Astrocyte of the spinal cord (primary cell): ENCODE data around the gene PSMD10.

Experiments
- DNase-seq: peaks from one replicate; pipeline ENCODE4 v3.0.0; 2011; ENCODE audit warnings: low read depth, low spot score
- H3K4me3 ChIP-seq: 2 replicates; pipeline ENCODE4 v1.5.1; 2011; ENCODE audit warnings: low read depth, mild to moderate bottlenecking, low read length, moderate library complexity
- in situ Hi-C: cut with HindIII; loops from 2 replicates; pipeline ENCODE4 v1.10.0; 2017; ENCODE audit warnings: low sequenced_read_pairs
- TF ChIP-seq, protein P1 (sequence below): IDR thresholded peaks from 2 replicates; pipeline ENCODE4 v1.5.1; 2012; ENCODE audit warnings: low read depth, mild to moderate bottlenecking, low read length, inconsistent platforms

The PSMD10 gene

DNA sequence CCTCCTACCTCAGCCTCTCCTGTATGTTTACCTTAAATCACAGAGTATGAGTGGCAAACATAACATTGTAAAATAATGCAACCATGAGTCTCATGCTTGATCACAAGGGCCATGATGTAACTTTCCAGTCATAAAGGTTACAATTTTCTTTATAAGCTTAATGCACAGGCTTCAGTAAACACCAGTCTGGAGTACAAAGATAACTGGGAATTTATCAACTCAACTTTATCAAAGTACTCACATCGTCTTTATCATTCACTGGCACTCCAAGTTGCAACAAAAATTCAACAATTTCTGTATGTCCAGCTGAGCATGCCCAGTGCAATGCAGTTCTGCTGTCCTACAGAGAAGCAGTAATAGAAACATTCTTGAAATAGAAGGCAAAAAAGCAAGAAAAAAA, 2.8 kb downstream of the PSMD10 start:
- no peak overlapping the region for H3K4me3 ChIP-seq
- TF ChIP-seq, protein P1, sequence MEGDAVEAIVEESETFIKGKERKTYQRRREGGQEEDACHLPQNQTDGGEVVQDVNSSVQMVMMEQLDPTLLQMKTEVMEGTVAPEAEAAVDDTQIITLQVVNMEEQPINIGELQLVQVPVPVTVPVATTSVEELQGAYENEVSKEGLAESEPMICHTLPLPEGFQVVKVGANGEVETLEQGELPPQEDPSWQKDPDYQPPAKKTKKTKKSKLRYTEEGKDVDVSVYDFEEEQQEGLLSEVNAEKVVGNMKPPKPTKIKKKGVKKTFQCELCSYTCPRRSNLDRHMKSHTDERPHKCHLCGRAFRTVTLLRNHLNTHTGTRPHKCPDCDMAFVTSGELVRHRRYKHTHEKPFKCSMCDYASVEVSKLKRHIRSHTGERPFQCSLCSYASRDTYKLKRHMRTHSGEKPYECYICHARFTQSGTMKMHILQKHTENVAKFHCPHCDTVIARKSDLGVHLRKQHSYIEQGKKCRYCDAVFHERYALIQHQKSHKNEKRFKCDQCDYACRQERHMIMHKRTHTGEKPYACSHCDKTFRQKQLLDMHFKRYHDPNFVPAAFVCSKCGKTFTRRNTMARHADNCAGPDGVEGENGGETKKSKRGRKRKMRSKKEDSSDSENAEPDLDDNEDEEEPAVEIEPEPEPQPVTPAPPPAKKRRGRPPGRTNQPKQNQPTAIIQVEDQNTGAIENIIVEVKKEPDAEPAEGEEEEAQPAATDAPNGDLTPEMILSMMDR, result no peak
- DNase-seq, result no peak
- in situ Hi-C loops, result no loop called here

DNA sequence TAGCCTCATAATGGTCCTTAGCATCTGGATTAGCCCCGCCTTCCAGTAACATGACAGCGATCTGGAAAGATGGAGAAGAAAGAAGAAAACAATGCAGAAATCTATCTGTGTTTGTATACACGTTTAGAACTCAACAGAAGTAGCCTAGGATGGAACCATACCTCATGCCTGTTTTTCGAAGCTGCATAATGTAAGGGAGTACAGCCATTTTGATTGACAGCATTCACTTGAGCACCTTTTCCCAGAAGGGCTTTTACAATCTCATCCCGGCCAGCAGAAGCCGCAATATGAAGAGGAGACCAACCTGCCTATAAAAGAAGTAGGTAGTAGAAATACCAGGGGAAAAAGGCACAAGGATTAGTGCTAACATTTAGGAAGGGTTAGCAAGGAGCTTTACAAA, 3.5 kb downstream of the PSMD10 start:
- TF ChIP-seq, protein P1, result no peak
- in situ Hi-C loops, result no loop called here
- H3K4me3 ChIP-seq, result no peak overlapping the region
- no peak for DNase-seq

DNA sequence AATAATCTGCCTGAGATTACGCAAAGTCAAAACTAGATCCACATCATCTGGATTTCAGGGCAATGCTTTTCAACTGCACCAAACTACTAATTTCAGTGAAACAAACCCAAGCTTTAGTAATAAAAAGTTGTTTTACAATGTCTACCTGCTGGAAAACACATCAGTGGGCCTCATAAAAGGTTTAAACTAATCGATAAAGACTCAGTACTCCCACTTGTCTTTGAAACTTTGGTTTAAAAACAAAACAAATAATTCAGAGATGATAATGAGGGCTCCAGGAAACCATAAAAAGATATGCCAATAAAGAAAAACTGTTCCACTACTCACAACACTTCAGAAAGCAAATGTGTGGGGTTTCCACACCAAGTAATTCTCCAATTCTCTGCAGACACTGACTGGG, 10.2 kb downstream of the PSMD10 start:
- no peak overlapping the region for H3K4me3 ChIP-seq
- DNase-seq, result no peak
- TF ChIP-seq, protein P1, result no peak
- in situ Hi-C loops, result no loop called here

DNA sequence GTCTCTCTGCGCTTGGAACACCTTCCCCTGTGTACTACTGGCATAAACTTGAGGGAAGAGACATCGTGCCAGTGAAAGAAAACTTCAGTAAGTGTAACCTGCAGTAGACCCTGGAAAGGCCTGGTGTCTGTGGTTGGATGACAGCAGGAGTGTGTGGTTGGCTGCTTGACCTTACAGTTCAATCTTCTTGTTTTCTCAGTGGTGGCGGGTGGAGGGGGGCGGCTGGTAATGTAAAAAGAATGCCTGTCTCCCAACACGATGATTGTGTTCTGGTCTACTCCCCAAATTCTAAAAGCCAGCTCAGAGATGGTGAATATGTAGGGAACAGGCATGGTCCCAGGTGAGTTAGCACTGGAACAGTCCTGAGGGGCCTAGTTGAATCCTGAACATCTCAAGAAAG, 18.6 kb downstream of the PSMD10 start:
- DNase-seq, result peak; percentile 76
- TF ChIP-seq, protein P1, result no peak
- in situ Hi-C loops, result no loop called here
- H3K4me3 ChIP-seq, result no peak overlapping the region

DNA sequence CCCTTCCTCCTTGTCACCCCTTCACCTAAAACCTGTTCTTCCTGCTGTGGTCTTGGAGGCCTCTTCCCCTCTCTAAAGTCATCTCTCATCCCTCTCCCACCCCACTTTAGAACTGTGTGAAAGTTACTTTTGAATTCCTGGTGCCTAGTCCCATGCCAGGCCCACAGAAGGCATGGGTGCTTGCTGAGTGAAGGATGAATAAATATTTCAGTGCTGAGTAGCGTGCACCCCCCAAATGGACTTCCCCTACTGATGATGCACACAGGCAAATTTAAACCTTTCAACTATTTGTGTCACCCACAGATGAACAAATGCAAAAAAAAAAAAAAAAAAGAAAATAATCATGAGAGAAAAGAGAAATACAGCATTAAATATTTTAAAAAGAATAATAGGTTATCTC, 19.8 kb downstream of the PSMD10 start:
- TF ChIP-seq, protein P1, result no peak
- no peak for DNase-seq
- no peak overlapping the region for H3K4me3 ChIP-seq
- in situ Hi-C loops, result no loop called here

DNA sequence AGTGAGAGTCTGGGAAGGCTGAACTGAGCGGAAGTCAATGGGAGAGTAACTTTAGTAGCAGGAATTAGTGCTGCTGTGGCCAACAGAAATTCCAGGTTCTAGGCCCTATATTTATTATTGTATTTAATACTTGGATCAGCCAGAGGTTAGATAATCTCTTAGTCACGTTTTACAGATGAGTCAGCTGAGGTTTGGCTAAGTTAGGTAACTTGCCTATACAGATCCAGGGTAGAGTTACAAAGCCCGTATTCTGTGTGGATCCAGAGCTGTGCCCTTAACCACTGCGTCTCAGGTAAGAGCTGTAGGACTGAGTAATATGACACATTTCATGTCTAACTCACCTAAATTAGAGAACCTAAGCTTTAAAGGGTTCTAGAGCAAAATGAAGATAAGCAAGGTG, 20.5 kb downstream of the PSMD10 start:
- TF ChIP-seq, protein P1, result no peak
- in situ Hi-C loops, result no loop called here
- no peak overlapping the region for H3K4me3 ChIP-seq
- DNase-seq, result peak; percentile 66

DNA sequence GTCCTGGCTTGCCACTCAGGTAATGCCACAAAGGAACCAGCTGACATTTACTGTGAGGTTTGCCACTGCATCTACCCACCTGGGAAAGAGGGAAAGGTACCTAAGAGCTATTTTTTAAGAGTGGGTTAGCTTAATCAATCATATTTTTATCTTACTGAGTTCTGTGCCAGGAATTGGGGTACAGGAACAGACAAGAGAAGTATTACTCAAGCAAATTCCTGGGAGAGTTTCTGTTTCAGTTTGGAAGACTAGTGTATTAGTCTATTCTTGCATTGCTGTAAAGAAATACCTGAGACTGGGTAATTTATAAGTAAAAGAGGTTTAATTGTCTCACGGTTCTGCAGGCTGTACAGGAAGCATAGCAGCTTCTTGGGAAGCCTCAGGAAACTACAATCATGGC, 23.2 kb downstream of the PSMD10 start:
- TF ChIP-seq, protein P1, result no peak
- in situ Hi-C loops, result no loop called here
- H3K4me3 ChIP-seq, result no peak overlapping the region
- no peak for DNase-seq
